Aortic smooth muscle cell (primary cell): ENCODE results near the gene ZNF578. TPM values are rescaled to one million over a fixed set of nuclear protein-coding genes. Genes with fewer than 3 reads are reported as not detected.

Source experiments
- total RNA-seq: library from RNA; depleted of rRNA; stranded (reverse); fragments of >200 nt; gene quantifications from 2 replicates; pipeline ENCODE4 v1.2.3, GENCODE V29; 2014

The ZNF578 gene
- 5.9 and 6.2 TPM in 2 replicates for total RNA-seq

DNA sequence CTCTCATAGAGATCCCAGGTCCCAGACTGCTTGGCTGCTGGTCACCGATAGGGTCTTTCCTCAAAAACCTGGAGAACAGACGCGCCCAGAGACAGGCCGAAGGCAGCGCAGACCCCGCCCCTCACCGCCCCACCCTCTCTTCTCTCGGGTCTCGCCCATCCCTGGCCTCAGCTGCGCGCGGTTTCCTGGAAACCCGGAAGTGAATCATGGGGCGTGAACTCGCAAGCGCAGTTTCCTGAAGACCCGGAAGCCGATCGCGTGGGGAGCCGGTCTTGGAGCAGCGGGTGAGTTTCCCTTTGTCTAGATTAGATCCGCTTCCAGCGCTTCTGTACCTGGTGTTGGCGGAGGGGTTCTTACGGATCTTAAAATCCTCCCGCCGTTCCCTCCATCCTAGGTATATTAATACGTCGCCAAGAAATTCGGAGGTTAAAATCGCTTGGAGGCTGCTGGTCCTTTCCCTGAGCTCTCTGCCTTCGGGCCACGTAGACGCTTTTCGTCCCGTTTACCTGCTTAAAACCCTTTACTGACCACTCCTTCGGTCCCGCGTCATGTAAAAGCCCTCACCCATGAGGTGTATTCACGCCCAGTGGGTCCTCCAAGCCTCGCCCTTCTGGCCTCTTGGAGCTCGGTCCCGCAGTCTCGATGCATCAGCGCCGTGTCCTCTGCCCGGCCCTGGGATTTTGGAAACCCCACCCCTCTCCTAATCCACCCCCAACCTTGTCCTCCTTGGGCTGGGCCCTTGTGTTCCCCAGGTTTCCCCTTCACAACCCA, at the start of gene ZNF578:
Gene ZNF578, plus strand, starts transcription at position 230 of the 771 bp plus-strand sequence. CDS start 48,293 bp downstream, outside the sequence.

DNA sequence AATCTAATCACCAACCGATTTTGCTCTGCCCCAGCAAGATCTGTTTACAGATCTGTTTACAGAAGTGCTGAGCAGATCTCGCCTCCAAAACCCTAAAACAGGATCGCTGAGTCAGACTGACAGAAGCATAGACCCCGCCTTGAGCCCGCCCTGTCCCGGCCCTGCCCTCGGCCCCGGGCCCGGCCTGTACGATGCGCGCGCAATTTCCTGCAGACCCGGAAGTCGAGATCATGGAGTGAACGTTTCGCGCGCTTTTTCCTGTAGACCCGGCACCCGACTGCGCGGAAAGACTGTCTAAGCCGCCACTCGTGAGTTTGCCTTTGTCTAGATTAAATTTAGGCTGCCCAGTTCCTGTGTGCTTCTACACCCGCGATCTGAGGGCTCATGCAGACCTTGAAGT, 24.4 kb upstream of the ZNF578 start, which contains the start of gene ZNF534:
Gene ZNF534, plus strand, starts transcription at position 212 of the 400 bp plus-strand sequence. CDS start 2,327 bp downstream, outside the sequence.

DNA sequence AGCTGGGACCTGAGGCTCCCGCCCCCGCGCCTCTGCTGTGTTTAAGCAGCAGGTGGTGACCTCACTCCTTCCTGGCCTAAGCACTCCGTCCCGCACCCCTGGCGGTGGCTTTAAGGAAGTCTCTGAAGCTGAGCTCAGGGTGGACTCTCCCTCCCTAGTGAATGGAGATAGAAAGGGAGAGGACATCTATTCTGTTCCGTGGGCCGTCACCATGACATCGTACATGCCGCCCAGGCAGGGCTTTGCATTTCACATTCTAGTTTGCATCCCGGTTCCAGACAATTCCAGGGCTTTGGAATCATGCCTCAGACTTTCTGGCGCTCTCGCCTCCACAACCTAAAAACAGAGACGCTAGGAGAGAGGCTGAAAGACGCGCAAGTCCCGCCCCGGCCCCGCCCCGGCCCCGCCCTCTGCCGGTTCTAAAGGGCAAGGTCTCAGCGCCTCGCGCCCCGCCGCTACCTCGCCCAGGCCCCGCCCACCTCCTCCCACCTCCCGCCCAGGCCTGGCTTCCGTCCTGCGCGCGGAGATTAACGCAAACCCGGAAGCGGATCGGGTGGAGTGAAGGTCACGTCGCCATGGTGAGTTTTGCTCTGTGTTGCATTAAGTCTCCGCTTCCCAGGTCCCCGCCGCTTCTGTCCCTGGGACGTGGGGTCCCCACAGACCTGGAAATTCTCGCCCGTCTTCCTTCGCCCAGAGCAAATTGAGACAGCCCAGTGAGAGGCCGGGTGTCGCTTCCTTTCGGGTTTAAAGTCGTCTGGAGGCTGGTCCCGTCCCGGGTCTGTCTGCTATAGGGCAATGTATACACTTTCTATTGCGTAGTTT, 74.0 kb downstream of the ZNF578 start, which contains the start of gene ZNF808:
Gene ZNF808, plus strand, starts transcription at position 535 of the 822 bp plus-strand sequence. CDS start 15,617 bp downstream, outside the sequence.

Other genes starting within 250 kb of the ZNF578 start
- 13.3 and 14.2 TPM in 2 replicates for gene ZNF766, start 184.0 kb upstream of the ZNF578 start, total RNA-seq
- gene ZNF480, start 156.4 kb upstream of the ZNF578 start, total RNA-seq = 6.2 and 7.8 TPM in 2 replicates
- gene ZNF610, start 117.3 kb upstream of the ZNF578 start, total RNA-seq = 1.8 and 2.4 TPM in 2 replicates
- 31.3 and 50.7 TPM in 2 replicates for gene ZNF880, start 83.6 kb upstream of the ZNF578 start, total RNA-seq
- 24.9 and 30.3 TPM in 2 replicates for gene ZNF528, start 55.7 kb upstream of the ZNF578 start, total RNA-seq
- 0.25 TPM in 1 of 2 replicates, not detected in the other for gene ZNF534, start 24.4 kb upstream of the ZNF578 start, total RNA-seq
- 17.6 and 19.2 TPM in 2 replicates for gene ZNF808, start 74.1 kb downstream of the ZNF578 start, total RNA-seq
- 11.8 and 12.7 TPM in 2 replicates for gene ZNF701, start 116.7 kb downstream of the ZNF578 start, total RNA-seq
- gene ZNF83, start 184.8 kb downstream of the ZNF578 start, total RNA-seq = 68.5 and 70.8 TPM in 2 replicates